HG02588 (cell line): ENCODE measurements around the gene AJAP1.

Experiments
- ATAC-seq: cut with Tn5 transposase; IDR thresholded peaks from one replicate; pipeline ENCODE4 v1.9.1; 2021; ENCODE audit warnings: mild to moderate bottlenecking, moderate library complexity; ENCODE audit not compliant: unreplicated experiment

AJAP1 gene

DNA sequence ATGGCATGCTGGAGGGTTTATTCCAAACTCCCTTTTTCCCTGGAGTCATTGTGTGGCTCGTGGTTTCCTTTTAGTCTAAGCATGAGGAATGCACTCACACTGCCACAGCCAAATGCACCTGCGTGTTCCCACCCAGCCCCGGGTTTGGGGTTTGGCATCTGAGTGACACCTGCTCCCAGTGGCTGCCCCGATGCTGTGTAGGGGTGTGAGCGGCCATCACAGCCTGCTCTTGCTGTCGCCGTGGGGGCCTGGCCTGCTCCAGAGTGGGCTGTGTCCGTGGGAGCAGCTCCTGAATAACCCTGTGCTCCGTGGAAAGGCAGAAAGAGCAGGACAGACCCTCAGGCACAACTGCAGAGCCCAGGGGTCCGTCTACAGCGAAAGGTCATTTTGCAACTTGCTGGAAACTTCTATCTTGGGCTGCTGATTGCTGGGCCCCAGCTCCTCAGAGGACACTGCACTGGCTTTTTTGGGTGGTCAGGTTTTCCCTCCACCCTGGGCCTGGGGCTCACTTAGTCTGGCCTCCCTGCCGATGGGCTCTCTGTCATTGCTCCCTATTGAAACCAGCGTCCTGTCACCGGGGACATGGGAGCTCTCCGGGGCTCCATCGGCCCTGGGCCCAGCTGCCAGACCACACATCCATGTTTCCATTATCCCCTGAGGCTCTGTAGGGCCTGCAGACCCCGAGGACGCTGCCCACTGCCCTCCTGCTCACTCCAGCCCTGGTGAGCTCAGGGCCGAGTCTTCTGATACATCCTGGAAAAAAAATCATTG lies 74.1 kb downstream of the AJAP1 start:
- no peak for ATAC-seq

DNA sequence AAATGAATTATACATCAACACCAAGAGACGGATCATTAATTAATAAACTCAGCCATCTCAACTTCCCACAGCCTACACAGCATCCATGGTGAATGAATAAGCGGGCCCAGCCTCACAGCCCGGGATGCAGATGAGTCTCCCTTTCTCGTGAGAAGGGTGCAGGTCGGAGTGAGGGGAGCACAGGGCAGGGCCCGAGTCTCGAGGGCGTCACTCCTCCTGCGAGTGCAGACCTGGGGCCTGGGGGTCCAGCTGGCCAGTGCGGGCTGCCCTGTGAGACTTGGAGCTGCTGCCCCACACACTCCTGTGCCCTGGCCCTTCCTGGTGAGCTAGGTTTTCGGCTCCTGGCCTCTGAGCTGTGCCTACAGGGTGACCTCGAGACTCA lies 74.7 kb downstream of the AJAP1 start:
- no peak for ATAC-seq

DNA sequence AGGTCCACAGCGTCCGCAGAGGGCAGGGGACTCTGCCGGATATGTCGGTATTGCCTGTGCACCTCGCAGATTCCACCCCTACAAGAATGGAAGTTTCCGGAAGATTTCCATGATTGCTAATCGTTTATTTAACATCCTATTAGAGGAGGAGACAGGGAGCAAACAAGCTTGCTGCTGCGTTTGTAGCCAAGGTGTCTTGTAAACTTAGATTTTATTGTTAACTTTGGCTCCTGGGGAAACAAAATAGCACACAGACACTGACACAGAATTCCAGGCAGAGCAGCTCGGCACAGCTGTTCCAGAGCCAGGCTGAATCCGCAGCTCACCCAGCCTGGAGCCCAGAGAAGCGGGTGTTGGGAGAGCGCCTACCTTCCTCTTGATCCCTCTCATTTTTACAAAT lies 75.7 kb downstream of the AJAP1 start:
- ATAC-seq, result no peak

DNA sequence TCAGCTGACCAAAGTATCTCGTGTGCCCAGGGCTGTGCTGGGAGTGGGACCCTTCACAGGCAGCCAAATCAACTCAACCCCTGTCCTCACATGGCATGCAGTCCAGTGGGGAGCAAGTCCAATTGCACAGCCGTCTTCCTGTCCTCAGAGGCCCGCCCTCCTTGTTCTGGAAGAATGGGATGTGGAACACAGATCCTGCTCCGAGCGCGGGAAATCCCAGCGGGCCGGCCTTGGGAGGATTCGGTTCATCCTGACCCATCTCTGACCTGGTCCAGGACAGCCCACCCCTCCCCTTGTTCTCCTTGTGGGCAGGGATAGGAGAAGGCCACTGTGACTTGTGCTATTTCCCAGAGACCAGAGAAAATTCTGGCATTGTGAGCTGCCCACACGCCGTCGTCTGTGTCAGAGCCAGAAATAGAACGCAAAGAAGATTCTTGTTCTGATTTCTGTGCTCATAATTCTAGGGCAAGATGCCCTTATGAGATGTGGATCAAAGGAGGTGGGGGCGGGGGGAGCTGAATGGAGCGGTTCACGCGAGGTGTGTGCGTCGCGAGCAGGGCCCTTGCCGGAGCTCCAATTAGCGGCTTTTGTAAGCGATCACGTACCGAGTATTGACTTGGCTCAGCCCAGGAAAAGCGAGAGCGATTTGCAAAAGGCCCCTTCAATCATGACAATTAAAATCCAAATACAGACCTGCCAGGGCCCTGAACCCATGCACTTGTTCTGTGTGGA lies 79.2 kb downstream of the AJAP1 start:
- ATAC-seq, result no peak

DNA sequence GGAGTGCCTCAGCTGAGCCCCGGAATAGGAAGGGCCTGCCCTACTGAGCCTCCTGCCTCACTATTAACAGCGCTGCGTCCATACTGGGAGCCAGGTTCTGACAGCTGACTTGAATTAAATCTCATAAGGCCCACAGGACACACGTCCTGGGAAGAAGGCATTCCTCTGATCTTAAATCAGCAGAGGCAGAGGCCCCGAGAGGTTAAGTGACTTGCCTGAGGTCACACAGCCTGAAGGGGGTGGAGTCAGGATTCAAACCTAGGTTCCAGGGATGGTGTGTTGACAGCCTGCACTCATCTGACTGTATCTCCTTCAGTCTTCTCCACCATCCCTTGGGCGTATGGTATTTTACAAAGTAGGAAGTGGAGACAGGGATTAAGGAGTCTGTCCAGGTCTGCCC lies 79.8 kb downstream of the AJAP1 start:
- no peak for ATAC-seq

DNA sequence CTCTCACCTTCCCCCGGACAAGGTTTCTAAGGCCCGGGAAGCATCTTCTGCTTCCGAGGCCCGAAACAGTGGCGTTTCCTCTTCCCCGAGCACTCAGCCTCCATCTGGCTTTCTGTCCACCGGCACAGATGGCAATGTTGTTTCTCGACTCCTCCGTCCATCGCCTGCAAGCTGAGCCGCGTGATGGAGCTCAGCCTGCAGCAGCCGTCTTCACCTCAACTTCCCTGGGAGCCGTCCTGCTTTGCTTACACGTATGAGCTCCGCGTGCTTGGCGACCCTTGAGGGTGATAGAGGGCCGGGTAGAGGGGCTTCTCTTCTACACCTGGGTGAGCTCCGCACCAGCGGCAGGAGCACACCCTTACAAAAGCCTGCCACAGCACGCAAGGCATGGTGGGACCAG lies 80.4 kb downstream of the AJAP1 start:
- no peak for ATAC-seq

DNA sequence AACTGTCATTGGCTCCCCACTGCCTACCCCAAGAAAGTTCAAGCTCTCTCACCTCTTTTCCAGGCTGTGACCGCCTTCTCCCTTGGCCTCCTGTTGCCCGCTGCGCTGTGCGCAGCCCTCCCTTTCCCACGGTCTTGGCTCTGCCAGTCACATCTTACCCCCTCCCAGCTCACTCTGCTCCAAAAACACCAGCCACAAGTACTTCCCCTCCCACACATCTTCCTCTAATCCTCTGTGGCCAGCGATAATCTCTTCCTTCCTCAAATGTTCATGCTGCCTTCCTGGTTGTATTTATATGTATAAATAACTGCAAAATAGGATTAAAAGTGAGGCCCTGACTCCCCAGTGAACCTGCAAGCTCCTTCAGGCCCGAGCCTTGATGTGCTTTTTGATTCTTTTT lies 81.8 kb downstream of the AJAP1 start:
- no peak for ATAC-seq

DNA sequence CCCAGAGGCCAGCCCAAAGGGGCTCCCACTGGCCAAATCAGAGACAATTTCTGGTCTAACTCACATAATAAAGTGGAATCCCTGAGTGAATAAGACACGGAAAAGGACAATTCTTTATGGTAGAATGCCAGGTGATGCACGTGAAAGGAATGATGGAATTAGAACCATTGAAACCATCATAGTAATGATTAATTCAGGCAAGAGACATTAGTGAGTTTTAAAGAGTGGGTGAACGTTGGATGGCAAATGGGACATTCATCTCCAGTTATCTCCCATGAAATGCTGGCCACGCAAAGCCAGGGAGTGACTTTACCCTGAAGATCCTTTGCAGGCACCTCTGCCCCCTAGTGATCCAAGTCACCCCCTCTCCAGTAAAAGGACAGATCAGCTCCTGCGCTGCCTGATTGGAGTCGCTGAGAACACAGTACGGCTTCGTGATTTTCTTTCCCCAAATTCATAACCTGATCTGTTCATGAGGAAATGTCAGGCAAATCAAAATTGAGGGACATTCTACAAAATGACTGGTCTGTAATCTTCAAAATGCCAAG lies 87.5 kb downstream of the AJAP1 start:
- ATAC-seq, result no peak

DNA sequence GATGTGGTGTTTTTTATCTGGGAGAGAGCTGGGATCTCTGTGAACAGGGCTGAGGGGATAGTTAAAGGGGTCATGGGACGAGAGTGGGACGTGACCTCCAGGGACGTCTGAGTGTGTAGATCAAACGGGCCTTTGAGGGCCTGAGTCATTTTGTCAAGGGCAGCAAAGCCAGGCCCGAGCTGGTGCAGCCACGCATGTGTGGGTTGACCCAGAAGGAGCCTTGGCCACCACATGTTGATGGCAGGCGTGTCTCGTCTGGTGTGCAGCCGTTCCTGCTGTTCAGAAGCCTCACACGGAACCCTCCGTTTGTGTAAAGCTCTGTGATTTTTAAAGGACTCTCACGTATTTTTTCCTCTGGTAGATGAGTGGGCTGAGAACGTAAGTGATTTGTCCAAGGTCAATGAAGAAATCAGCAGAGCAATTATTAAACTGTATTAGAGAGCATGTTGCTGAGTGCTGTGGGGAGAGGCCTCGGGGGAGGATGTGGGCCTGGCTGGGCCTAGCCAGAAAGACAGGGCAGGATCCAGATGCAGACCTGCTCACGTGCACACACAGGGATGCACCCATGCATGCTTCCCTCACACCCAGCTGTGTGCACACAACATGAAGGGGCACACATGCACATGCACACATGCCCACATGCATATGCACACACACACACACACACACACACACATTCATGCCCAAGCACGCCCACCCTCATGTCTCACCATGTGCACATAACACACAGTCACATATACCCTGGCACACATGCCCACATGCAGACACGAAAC lies 89.8 kb downstream of the AJAP1 start:
- no peak for ATAC-seq

DNA sequence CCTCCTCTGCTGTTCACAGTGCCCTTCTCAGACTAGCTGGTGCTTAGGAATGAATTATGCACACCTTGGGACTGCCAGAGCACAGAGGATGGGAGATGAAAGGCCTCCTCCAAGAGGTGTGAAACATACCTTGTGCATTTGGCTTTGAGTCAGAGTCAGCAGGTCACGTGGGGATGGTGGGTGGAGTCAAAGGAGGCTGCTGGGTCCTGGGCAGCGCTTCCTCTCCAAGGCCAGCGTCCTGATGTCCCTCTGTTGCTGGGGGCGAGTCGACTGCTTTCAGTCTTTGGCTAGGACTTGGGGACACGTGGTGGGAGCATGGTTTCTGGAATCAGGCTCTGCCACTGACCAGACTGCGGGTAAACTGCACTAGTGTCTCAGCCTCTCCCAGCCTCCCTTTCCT lies 91.2 kb downstream of the AJAP1 start:
- ATAC-seq, result no peak

DNA sequence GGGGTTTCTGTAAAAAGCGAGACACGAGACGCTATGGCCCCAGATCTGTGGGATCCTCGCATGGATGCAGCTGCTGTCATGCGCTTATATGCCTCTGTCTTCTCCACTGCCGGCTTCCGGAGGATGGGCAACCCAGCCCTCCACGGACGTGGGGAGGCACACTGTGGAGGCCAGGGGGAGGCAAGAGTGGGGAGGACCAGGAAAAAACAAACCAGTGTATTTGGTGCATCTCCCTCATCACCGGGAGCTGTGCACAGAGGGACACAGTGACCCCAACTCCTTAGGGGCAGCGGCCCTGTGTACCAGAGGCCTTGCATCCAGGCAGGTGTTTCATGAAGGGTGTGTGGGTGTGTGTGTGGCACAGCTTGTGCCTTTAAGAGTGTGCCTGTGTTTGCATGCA lies 95.0 kb downstream of the AJAP1 start:
- no peak for ATAC-seq

DNA sequence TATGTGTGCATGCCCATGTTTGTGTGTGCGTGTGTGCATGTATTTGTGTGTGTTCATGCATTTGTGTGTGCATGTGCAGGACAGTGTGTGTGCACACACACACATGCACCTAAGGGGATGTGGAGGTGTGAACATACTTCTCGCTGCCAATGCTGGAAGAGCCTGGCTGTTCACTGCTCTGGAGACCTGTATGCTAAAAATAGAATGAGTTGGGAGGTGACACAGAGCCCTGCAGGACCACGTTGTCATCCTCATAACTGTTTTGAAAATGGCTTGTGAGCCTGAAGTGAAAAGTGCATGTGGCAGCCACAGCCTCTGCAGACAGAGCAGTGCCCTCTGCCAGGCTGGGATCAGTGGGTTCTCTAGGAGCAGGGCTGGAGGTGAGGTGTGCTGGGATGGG lies 95.8 kb downstream of the AJAP1 start:
- no peak for ATAC-seq

DNA sequence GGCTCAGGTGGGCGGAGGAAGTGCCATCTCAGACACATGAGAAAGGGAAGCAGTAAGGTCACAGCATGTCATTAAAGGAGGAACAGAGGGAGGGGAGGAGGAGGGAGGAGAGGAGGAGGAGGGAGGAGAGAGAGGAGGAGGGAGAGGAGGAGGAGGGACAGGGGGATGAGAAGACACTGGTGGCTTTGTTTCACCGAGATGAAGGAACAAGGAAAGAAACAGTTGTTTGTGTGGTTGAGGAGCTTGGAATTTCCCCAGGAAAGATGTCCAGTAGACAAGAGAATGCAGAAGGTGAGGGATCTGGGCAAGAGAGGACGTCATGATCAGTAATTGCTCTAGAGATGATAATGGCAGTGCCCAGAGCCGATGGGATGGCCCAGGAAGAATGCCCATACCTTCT lies 97.7 kb downstream of the AJAP1 start:
- no peak for ATAC-seq

DNA sequence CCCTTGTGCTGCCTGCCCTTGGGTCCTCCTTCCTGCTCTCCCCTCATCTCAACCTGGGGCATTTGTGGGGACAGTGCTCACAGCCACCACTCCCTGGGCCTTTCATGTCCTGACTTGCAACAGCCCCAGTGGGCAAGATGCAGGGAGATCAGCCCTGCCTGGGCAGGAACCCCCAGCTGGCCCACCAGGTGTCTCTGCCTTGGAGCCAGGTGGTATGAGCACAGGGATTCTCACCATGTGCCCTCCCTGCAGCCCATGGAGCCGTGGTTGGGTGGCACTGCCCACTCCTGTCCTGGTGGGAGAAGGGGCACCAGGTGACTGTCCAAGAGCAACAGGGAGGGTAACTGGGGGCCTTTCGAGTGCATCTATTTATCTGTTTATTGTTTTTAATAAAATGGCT lies 100.4 kb downstream of the AJAP1 start:
- ATAC-seq, result no peak

DNA sequence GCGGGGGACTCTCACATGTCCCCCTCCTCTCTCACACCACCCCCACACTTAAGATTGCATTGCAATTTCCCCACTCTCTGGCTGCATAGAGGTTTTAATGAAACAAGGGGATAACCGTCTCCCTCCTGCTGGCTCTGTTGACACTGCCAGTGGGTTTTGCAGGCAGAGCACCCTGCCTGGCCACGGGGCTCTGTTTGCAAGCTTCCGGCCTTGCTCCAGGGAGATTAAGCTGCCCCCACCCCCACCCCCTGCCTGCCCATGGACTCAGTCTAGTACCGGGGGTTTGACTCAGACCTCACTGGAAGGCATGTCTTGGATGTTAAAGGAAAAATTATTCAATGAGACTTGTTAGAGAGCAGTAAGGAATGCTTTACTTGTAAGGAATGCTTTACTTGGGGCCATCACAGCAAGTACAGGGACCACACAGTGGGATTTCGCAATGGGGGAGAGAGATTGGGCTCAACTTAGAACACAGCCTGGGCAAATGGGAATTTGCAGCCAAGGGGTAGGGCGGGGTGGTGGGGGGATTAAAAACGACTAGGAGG lies 101.0 kb downstream of the AJAP1 start:
- no peak for ATAC-seq

DNA sequence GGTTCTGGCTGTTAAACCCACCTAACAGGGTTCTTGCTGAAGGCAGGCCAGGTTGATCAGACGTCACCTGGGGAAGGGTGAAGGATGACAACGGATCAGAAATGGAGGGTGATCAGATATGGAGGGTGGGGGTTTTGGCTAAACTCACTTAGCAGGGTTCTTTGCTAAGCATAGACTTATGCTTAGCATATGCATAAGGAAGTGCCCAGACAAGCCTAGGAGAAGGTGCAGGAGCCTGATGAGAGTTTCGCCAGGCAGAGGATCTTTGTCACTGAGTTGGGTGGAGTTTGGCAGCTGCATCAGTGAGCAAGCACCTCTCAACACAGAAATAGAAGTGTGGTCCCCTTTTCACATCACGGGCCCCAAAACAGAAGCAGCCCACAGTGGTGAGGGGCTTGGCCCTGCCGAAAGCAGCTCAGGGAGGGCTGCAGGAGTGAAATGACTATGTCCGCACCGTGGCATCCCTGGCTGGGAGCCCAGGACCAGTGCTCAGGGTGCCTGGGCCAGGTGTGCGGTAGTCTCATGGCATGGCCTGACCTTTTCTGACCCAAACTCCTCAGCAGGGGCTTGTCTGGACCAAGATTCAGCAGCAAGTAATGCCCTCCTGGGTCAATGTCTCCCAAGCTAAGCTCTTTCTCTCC lies 101.6 kb downstream of the AJAP1 start:
- ATAC-seq, result no peak

DNA sequence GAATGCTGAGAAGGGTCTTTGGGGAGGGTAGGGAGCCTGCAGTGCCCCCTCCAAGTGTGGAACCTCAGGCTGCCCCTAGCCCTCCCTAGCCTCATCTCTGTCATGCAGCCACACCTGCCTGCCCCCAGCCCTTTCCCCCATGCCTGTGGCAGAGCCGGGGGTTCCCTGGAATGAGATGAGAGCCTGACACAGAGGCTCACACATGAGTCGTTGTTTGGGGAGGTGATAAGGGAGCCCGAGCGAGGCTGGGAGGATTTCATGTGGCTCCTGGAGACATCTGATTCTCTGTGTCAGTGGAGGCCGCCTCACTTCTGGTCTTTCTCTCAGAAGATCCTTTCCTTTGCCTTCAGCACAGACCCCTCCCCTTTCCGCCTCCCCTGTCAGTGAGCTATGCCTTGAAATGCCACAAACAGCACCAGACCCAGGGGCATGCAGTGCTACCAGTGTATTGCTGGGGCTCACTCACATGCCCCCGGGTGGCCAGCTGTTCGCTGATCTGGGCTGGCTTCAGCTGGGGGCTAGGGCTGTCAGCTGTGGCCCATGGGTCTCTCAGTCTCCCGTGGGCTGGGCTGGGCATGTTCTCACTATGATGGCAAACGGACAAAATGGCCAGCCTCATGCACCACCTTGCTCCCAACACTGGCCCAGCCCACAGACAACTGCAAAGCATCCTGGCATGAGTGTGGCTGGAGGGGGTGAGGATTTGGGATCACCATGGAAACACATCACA lies 102.6 kb downstream of the AJAP1 start:
- no peak for ATAC-seq

DNA sequence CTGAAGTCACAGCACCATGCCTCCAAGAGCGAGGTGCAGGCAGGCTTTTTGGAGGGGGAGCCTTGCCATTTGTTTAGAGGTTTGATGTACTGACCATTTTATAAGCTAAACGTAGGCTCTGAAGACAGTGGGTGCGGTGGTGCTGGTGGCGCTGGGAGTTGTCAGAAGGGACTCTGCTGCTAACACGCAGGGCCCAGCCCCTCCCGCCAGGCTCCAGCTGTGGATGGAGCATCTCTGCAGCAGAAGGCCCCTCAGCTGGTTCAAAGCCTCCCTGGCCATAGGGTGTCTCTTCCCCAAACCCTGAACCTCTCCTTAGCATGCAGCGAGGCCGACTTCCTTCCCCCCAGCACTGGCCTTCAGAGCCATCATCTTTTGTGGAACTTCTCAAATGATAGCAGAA lies 105.3 kb downstream of the AJAP1 start:
- no peak for ATAC-seq

DNA sequence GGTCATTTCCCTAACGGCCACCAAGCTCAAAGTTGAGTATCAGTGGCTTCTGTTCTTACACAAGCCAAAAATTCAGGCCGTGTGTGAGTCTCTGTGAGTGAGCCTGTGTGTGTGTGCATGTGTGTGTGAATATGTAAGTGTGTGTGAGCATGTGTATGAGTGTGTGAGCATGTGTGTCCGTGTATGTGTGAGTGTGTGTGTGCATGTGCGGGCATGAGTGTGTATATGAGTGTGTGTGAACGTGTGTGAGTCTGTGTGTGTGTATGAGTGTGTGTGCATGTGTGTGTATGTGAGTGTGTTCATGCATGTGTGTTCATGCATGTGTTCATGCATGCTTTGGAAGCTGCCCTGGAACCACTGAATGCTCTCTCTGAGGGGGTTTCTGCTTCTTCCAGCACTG lies 105.7 kb downstream of the AJAP1 start:
- ATAC-seq, result no peak

DNA sequence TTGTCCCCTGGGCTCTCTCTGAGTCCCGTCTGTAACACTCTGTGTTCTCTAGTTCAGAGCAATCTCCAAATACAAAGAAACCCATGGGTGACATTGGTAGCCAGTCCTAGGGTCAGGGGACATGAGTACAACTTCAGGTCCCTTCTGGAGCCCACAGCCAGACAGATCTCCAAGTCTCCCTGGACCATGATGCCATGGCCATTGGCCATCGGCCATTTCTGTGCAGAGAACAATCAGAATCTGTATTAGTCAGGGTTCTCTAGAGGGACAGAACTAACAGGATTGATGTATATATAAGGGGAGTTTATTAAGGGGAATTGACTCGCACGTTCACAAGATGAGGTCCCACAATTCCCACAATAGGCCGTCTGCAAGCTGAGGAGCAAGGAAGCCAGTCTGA lies 106.9 kb downstream of the AJAP1 start:
- ATAC-seq, result no peak
